Panc1 (cell line): ENCODE data around the gene THOC7. TPM values are rescaled to one million over a fixed set of nuclear protein-coding genes. Genes with fewer than 3 reads are reported as not detected.

Experiments
- ATAC-seq: fragments of 200-7000 bp; cut with Tn5 transposase; 2 replicates; pipeline ENCODE4 v1.9.1; 2020; ENCODE audit warnings: mild to moderate bottlenecking, moderate library complexity
- BruUV-seq: library from RNA; stranded (reverse); fragments of 400-500 nt; replicated peaks from 2 replicates; lab custom pipeline; 2021; lab: Mats Ljungman, UMichigan
- CTCF ChIA-PET: fragments of 300-600 bp; sonication (Branson Sonifier 250); formaldehyde crosslinking; loops from one replicate; lab custom pipeline; 2022; ENCODE audit warnings: antibody characterized with exemption; lab: Charles Lee
- POLR2A ChIA-PET: fragments of 300-600 bp; sonication (Branson Sonifier 250); formaldehyde crosslinking; loops from one replicate; lab custom pipeline; 2022; ENCODE audit warnings: antibody characterized with exemption; lab: Charles Lee
- DNase-seq: peaks from one replicate; pipeline ENCODE4 v3.0.0-alpha.2; 2010; ENCODE audit warnings: low read depth, low spot score
- H3K27ac ChIP-seq: 2 replicates; pipeline ENCODE4 v1.5.1; 2011; ENCODE audit warnings: mild to moderate bottlenecking, low read length, inconsistent platforms
- H3K27me3 ChIP-seq: fragments of 200-500 bp; sonication (Bioruptor generic); 2 replicates; pipeline ENCODE4 v1.6.0; 2014; ENCODE audit warnings: low read length, inconsistent platforms; ENCODE audit not compliant: control insufficient read depth, insufficient read depth
- H3K36me3 ChIP-seq: fragments of 200-500 bp; sonication (Bioruptor generic); 2 replicates; pipeline ENCODE4 v1.5.1; 2014; ENCODE audit warnings: inconsistent platforms, mild to moderate bottlenecking, low read length, moderate library complexity; ENCODE audit not compliant: control insufficient read depth, insufficient read depth
- H3K4me1 ChIP-seq: 2 replicates; pipeline ENCODE4 v1.5.1; 2011; ENCODE audit warnings: inconsistent platforms, mild to moderate bottlenecking, low read length, moderate library complexity; ENCODE audit not compliant: control insufficient read depth, insufficient read depth
- H3K4me3 ChIP-seq, 2 experiments: 2 replicates each; pipeline ENCODE4 v1.5.1; 2011 to 2012; ENCODE audit warnings: low read depth in 2 of 2, low read length in 2 of 2, mild to moderate bottlenecking in 2 of 2, inconsistent platforms in 1 of 2, moderate library complexity in 1 of 2
- H3K9me3 ChIP-seq: fragments of 200-500 bp; sonication (Bioruptor generic); 2 replicates; pipeline ENCODE4 v1.5.1; 2014; ENCODE audit warnings: low read depth, mild to moderate bottlenecking, inconsistent platforms, low read length, moderate library complexity; ENCODE audit not compliant: control insufficient read depth, insufficient read depth
- POLR2AphosphoS5 ChIP-seq: IDR thresholded peaks from 2 replicates; pipeline ENCODE4 v1.6.1; 2012; ENCODE audit warnings: mild to moderate bottlenecking, low read depth, low read length, moderate library complexity
- SIN3A ChIP-seq: IDR thresholded peaks from 2 replicates; pipeline ENCODE4 v1.6.1; 2012; ENCODE audit warnings: low read depth, mild to moderate bottlenecking, low read length, moderate library complexity, borderline replicate concordance; ENCODE audit not compliant: insufficient read depth
- TCF7L2 ChIP-seq: IDR thresholded peaks from 2 replicates; pipeline ENCODE4 v1.6.1; 2011; ENCODE audit warnings: mild to moderate bottlenecking, low read depth, low read length, inconsistent platforms
- in situ Hi-C: cut with HindIII; loops from 2 replicates; pipeline ENCODE4 v1.10.0; 2016; ENCODE audit warnings: low sequenced_read_pairs, low pct_unique_long_range_greater_than_20kb
- intact Hi-C: fragments of 100-400 bp; cut with micrococcal nuclease; formaldehyde crosslinking; loops from one replicate; pipeline ENCODE4 v1.10.0; 2022; ENCODE audit not compliant: unreplicated experiment
- total RNA-seq: library from RNA; stranded (reverse); gene quantifications from one replicate; pipeline ENCODE4 v1.2.1, GENCODE V29; 2021; ENCODE audit not compliant: unreplicated experiment
- TF ChIP-seq, protein P1 (sequence below), 2 experiments: IDR thresholded peaks; 2 replicates each; pipeline ENCODE4 v1.6.1; 2011 to 2012; ENCODE audit warnings: low read depth in 2 of 2, control low read depth in 1 of 2, low read length in 1 of 2, mild to moderate bottlenecking in 1 of 2, moderate library complexity in 1 of 2; ENCODE audit not compliant: insufficient read depth in 1 of 2
- TF ChIP-seq, protein P2 (sequence below): fragments of 450-650 bp; IDR thresholded peaks from 2 replicates; pipeline ENCODE4 v1.5.1; 2017; ENCODE audit warnings: mild to moderate bottlenecking

The THOC7 gene
- total RNA-seq, 1 experiment from 2014 or later = 64.3 TPM

DNA sequence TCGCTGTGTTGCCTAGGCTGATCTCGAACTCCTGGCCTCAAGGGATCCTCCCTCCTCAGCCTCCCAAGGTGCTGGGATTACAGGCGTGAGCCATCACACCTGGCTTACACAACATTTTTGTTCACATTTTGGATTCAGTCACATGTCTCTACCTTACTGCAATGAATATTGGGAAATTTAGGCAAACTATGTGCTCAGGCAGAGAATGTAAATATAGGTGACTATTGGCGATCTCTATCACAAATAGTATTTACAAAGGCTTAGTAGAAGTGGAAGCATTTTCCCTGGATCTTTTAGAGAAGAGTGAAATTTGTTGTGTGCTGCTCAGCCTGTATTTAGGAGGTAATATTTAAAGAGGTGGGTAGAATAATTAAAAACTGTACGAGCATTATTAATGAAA lies 27.9 kb upstream of the THOC7 start:
- POLR2A ChIA-PET = no interaction called here
- in situ Hi-C loops = no loop called here

DNA sequence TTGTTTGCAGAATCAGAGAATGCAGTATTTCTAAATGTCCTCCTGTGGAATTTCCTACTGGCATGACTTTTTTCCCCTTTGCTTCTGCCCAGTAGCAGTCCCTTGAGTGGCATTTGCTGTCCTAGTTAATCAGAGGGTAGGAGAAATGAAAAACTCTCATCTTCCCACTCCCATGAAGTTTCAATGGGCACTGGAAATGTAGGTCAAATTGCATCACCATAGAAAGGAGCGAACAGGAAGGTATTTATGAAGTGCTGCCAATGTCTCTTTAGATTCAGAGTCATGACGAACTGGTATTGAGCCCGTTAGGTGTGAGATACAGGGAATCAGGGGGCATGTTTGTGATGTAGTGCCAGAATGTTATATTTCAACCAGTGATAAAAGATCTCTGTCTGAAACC lies 23.3 kb upstream of the THOC7 start:
- no peaks in the 10 kb centered on the region for H3K27me3 ChIP-seq
- no peak overlapping the region for H3K4me3 ChIP-seq
- no peak overlapping the region for H3K27ac ChIP-seq
- H3K4me1 ChIP-seq = no peaks in the 10 kb centered on the region
- ChIA-PET CTCF (no interaction called here), POLR2A (no interaction called here)
- TF ChIP-seq, protein P1, sequence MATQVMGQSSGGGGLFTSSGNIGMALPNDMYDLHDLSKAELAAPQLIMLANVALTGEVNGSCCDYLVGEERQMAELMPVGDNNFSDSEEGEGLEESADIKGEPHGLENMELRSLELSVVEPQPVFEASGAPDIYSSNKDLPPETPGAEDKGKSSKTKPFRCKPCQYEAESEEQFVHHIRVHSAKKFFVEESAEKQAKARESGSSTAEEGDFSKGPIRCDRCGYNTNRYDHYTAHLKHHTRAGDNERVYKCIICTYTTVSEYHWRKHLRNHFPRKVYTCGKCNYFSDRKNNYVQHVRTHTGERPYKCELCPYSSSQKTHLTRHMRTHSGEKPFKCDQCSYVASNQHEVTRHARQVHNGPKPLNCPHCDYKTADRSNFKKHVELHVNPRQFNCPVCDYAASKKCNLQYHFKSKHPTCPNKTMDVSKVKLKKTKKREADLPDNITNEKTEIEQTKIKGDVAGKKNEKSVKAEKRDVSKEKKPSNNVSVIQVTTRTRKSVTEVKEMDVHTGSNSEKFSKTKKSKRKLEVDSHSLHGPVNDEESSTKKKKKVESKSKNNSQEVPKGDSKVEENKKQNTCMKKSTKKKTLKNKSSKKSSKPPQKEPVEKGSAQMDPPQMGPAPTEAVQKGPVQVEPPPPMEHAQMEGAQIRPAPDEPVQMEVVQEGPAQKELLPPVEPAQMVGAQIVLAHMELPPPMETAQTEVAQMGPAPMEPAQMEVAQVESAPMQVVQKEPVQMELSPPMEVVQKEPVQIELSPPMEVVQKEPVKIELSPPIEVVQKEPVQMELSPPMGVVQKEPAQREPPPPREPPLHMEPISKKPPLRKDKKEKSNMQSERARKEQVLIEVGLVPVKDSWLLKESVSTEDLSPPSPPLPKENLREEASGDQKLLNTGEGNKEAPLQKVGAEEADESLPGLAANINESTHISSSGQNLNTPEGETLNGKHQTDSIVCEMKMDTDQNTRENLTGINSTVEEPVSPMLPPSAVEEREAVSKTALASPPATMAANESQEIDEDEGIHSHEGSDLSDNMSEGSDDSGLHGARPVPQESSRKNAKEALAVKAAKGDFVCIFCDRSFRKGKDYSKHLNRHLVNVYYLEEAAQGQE (IDR thresholded peaks at IDR 0.05; ENCODE audit: insufficient read depth in 1 of 2, low read depth in 2 of 2, low read length in 1 of 2) = no peak
- BruUV-seq = no TSS peak
- no peaks in the 10 kb centered on the region for H3K9me3 ChIP-seq
- no peaks in the 10 kb centered on the region for H3K36me3 ChIP-seq
- in situ Hi-C loops (no loop called here), intact Hi-C loops (no loop called here)
- ATAC-seq = no peak
- DNase-seq = no peak

More for the DNA sequence above, 27.9 kb upstream of the THOC7 start:
- ATAC-seq = no peak
- no TSS peak for BruUV-seq
- no peak for TF ChIP-seq POLR2AphosphoS5
- TF ChIP-seq TCF7L2 = no peak
- TF ChIP-seq, protein P1 (IDR thresholded peaks at IDR 0.05; ENCODE audit: insufficient read depth in 1 of 2, low read depth in 2 of 2, low read length in 1 of 2) = no peak
- TF ChIP-seq, protein P2, sequence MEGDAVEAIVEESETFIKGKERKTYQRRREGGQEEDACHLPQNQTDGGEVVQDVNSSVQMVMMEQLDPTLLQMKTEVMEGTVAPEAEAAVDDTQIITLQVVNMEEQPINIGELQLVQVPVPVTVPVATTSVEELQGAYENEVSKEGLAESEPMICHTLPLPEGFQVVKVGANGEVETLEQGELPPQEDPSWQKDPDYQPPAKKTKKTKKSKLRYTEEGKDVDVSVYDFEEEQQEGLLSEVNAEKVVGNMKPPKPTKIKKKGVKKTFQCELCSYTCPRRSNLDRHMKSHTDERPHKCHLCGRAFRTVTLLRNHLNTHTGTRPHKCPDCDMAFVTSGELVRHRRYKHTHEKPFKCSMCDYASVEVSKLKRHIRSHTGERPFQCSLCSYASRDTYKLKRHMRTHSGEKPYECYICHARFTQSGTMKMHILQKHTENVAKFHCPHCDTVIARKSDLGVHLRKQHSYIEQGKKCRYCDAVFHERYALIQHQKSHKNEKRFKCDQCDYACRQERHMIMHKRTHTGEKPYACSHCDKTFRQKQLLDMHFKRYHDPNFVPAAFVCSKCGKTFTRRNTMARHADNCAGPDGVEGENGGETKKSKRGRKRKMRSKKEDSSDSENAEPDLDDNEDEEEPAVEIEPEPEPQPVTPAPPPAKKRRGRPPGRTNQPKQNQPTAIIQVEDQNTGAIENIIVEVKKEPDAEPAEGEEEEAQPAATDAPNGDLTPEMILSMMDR = no peak
- TF ChIP-seq SIN3A = no peak
- H3K9me3 ChIP-seq = no peaks in the 10 kb centered on the region
- CTCF ChIA-PET = no interaction called here
- no peak overlapping the region for H3K27ac ChIP-seq
- no peak overlapping the region for H3K4me3 ChIP-seq
- intact Hi-C loops = no loop called here
- no peak for DNase-seq
- no peaks in the 10 kb centered on the region for H3K4me1 ChIP-seq
- no peaks in the 10 kb centered on the region for H3K36me3 ChIP-seq
- no peaks in the 10 kb centered on the region for H3K27me3 ChIP-seq
